ENCODE data around the gene PGP.

GRCh38 chr16:2181952-2182351, 32.7 kb downstream of the PGP start:
- TF ChIP-seq CTCF (IDR thresholded peaks at IDR 0.05) (no peak), POLR2A (IDR thresholded peaks at IDR 0.05) (no peak)

All from uterus (tissue), 2 donors.